ENCODE data around the gene NEMP2. TPM values are rescaled to one million over a fixed set of nuclear protein-coding genes. Genes with fewer than 3 reads are reported as not detected.

The NEMP2 gene
- total and polyA plus RNA-seq, 2 experiments from 2014 or later = 3.2 to 9.9 TPM

- no peak overlapping the region for H3K27ac ChIP-seq
- no peak overlapping the region for H2AFZ ChIP-seq
- no peaks in the 10 kb centered on the region for H3K36me3 ChIP-seq (replicated peaks; ENCODE audit: insufficient read depth, low read depth)
- H3K4me2 ChIP-seq = no peak overlapping the region
- no peak overlapping the region for H3K4me3 ChIP-seq
- no peaks in the 10 kb centered on the region for H3K4me1 ChIP-seq (ENCODE audit: insufficient read depth)
- H3K9me2 ChIP-seq (replicated peaks; ENCODE audit: insufficient read depth) = no peaks in the 10 kb centered on the region
- H3K9me3 ChIP-seq (ENCODE audit: low read depth) = no peaks in the 10 kb centered on the region
- H4K20me1 ChIP-seq (ENCODE audit: insufficient read depth, poor library complexity, severe bottlenecking) = no peaks in the 10 kb centered on the region
- WGBS (ENCODE audit: low lambda C conversion rate, missing lambda C conversion rate) = 90% methylated on average over 1 of the region's 1 CpG
- DNase-seq (ENCODE audit: low spot score) = no peak
- no peaks in the 10 kb centered on the region for H3K79me2 ChIP-seq
- TF ChIP-seq CTCF (IDR thresholded peaks at IDR 0.05; ENCODE audit: poor library complexity) (no peak), EZH2 (IDR thresholded peaks at IDR 0.05; ENCODE audit: borderline replicate concordance) (no peak), EZH2phosphoT487 (IDR thresholded peaks at IDR 0.05; ENCODE audit: low read depth, severe bottlenecking, unreplicated experiment) (no peak)
- H3K27me3 ChIP-seq = no peaks in the 10 kb centered on the region
These were observed 18.8 kb downstream of the NEMP2 start for GRCh38 chr2:190515687-190516086.

GRCh38 chr2:190514676-190515075, 19.8 kb downstream of the NEMP2 start:
- H3K4me3 ChIP-seq = no peak overlapping the region
- no peaks in the 10 kb centered on the region for H3K4me1 ChIP-seq (ENCODE audit: insufficient read depth)
- WGBS (ENCODE audit: low lambda C conversion rate, missing lambda C conversion rate) = 100% methylated on average over 1 of the region's 1 CpG
- no peak overlapping the region for H2AFZ ChIP-seq
- no peak for DNase-seq (ENCODE audit: low spot score)
- no peak overlapping the region for H3K27ac ChIP-seq
- no peaks in the 10 kb centered on the region for H3K9me2 ChIP-seq (replicated peaks; ENCODE audit: insufficient read depth)
- H3K36me3 ChIP-seq (replicated peaks; ENCODE audit: insufficient read depth, low read depth) = no peaks in the 10 kb centered on the region
- H3K9me3 ChIP-seq (ENCODE audit: low read depth) = no peaks in the 10 kb centered on the region
- H3K79me2 ChIP-seq = no peaks in the 10 kb centered on the region
- no peak for TF ChIP-seq EZH2 (IDR thresholded peaks at IDR 0.05; ENCODE audit: borderline replicate concordance)
- no peak for TF ChIP-seq EZH2phosphoT487 (IDR thresholded peaks at IDR 0.05; ENCODE audit: low read depth, severe bottlenecking, unreplicated experiment)
- no peak for TF ChIP-seq CTCF (IDR thresholded peaks at IDR 0.05; ENCODE audit: poor library complexity)
- no peak overlapping the region for H3K4me2 ChIP-seq
- no peaks in the 10 kb centered on the region for H3K27me3 ChIP-seq
- H4K20me1 ChIP-seq (ENCODE audit: insufficient read depth, poor library complexity, severe bottlenecking) = no peaks in the 10 kb centered on the region

- Histone ChIP-seq H3K9me2 (replicated peaks; ENCODE audit: insufficient read depth) (no peaks in the 10 kb centered on the region), H3K4me1 (ENCODE audit: insufficient read depth) (no peaks in the 10 kb centered on the region), H3K36me3 (replicated peaks; ENCODE audit: insufficient read depth, low read depth) (no peaks in the 10 kb centered on the region), H3K79me2 (no peaks in the 10 kb centered on the region), H3K9me3 (ENCODE audit: low read depth) (no peaks in the 10 kb centered on the region), H3K4me3 (no peak overlapping the region), H4K20me1 (ENCODE audit: insufficient read depth, poor library complexity, severe bottlenecking) (no peaks in the 10 kb centered on the region), H2AFZ (no peak overlapping the region), H3K27me3 (no peaks in the 10 kb centered on the region), H3K4me2 (no peak overlapping the region), H3K27ac (no peak overlapping the region)
- TF ChIP-seq EZH2phosphoT487 (IDR thresholded peaks at IDR 0.05; ENCODE audit: low read depth, severe bottlenecking, unreplicated experiment) = no peak
- no peak for TF ChIP-seq EZH2 (IDR thresholded peaks at IDR 0.05; ENCODE audit: borderline replicate concordance)
- no peak for TF ChIP-seq CTCF (IDR thresholded peaks at IDR 0.05; ENCODE audit: poor library complexity)
- DNase-seq (ENCODE audit: low spot score) = no peak
- WGBS (ENCODE audit: low lambda C conversion rate, missing lambda C conversion rate) = 86% methylated on average over 2 of the region's 2 CpGs
These were observed 20.6 kb downstream of the NEMP2 start for GRCh38 chr2:190513877-190514276.
